MM.1S (cell line): Measurements from ENCODE around the gene CYREN.

Experiments used
- DNase-seq: peaks from one replicate; pipeline ENCODE4 v3.0.0-alpha.2; 2015
- H2AFZ ChIP-seq: fragments of 300-600 bp; sonication (generic); 2 replicates; pipeline ENCODE4 v1.6.0; 2016; ENCODE audit warnings: antibody characterized with exemption, low read length
- H3F3A ChIP-seq: fragments of 300-600 bp; sonication (generic); 2 replicates; pipeline ENCODE4 v1.6.1; 2016; ENCODE audit warnings: mild to moderate bottlenecking, antibody characterized with exemption, low read length, moderate library complexity, mixed read lengths; ENCODE audit not compliant: insufficient read depth
- H3K27ac ChIP-seq: fragments of 300-600 bp; sonication (generic); 2 replicates; pipeline ENCODE4 v1.5.1; 2016; ENCODE audit warnings: mild to moderate bottlenecking, low read length
- H3K27me3 ChIP-seq: fragments of 300-600 bp; sonication (generic); replicated peaks from 2 replicates; pipeline ENCODE4 v1.6.0; 2016; ENCODE audit warnings: low read length; ENCODE audit not compliant: insufficient read depth
- H3K36me3 ChIP-seq: fragments of 300-600 bp; sonication (generic); replicated peaks from 2 replicates; pipeline ENCODE4 v1.6.1; 2016; ENCODE audit warnings: mild to moderate bottlenecking, low read length, mixed read lengths; ENCODE audit not compliant: insufficient read depth
- H3K4me1 ChIP-seq: fragments of 300-600 bp; sonication (generic); 2 replicates; pipeline ENCODE4 v1.6.1; 2016; ENCODE audit warnings: low read length, mixed read lengths
- H3K4me2 ChIP-seq: fragments of 300-600 bp; sonication (generic); 2 replicates; pipeline ENCODE4 v1.6.0; 2016; ENCODE audit warnings: low read depth, low read length
- H3K4me3 ChIP-seq: fragments of 300-600 bp; sonication (generic); 2 replicates; pipeline ENCODE4 v1.5.1; 2016; ENCODE audit warnings: low read length, mixed read lengths
- H3K79me2 ChIP-seq: fragments of 300-600 bp; sonication (generic); 2 replicates; pipeline ENCODE4 v1.6.1; 2016; ENCODE audit warnings: mixed run types, low read length, mixed read lengths
- H3K9ac ChIP-seq: fragments of 300-600 bp; sonication (generic); 2 replicates; pipeline ENCODE4 v1.6.1; 2016; ENCODE audit warnings: low read length, mixed read lengths
- H3K9me2 ChIP-seq: fragments of 300-600 bp; sonication (generic); replicated peaks from 2 replicates; pipeline ENCODE4 v1.6.1; 2016; ENCODE audit warnings: mild to moderate bottlenecking, low read length, mixed read lengths; ENCODE audit not compliant: insufficient read depth
- H3K9me3 ChIP-seq: fragments of 300-600 bp; sonication (generic); replicated peaks from 2 replicates; pipeline ENCODE4 v1.6.1; 2016; ENCODE audit warnings: mild to moderate bottlenecking, low read length, mixed read lengths; ENCODE audit not compliant: insufficient read depth
- H4K20me1 ChIP-seq: fragments of 300-600 bp; sonication (generic); 2 replicates; pipeline ENCODE4 v1.6.1; 2016; ENCODE audit warnings: mild to moderate bottlenecking, low read length, moderate library complexity, mixed read lengths; ENCODE audit not compliant: insufficient read depth
- CTCF ChIP-seq: fragments of 300-600 bp; sonication (generic); IDR thresholded peaks from 2 replicates; pipeline ENCODE4 v1.5.1; 2016; ENCODE audit warnings: antibody characterized with exemption, low read length, mixed read lengths
- EZH2 ChIP-seq: fragments of 300-600 bp; sonication (generic); optimal IDR thresholded peaks from 2 replicates; pipeline ENCODE3; 2017; ENCODE audit warnings: low read depth, mild to moderate bottlenecking, antibody characterized with exemption, low read length, mixed read lengths
- EZH2phosphoT487 ChIP-seq: fragments of 300-600 bp; sonication (generic); IDR thresholded peaks from 2 replicates; pipeline ENCODE4 v1.6.1; 2018; ENCODE audit warnings: antibody characterized with exemption, low read length

Gene CYREN

DNA sequence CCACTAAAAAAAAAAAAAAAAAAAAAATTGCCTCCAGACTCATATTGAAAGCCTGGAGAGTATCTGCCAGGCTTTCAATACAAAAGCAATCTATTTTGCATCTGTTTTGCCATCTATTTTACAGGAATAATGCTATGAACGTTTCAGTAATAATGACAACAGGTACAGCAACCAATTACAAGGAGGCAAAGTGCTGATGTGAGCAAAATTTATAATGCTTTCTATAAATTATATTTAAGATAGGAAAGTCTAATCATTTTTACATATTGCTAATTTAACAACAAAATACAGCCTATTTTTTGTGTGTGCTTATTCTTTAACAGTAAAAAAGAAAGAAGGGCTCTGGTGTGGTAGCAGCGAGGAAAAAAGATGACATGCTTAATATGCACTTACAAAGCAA lies 30.8 kb upstream of the CYREN start:
- Histone ChIP-seq H3K4me1 (no peaks in the 10 kb centered on the region), H3K9ac (no peak overlapping the region), H2AFZ (no peak overlapping the region), H3K4me3 (no peak overlapping the region), H3K4me2 (no peak overlapping the region), H3K9me2 (no peaks in the 10 kb centered on the region), H3F3A (no peaks in the 10 kb centered on the region), H3K79me2 (no peaks in the 10 kb centered on the region), H3K27ac (no peak overlapping the region), H4K20me1 (no peaks in the 10 kb centered on the region), H3K9me3 (no peaks in the 10 kb centered on the region), H3K36me3 (no peaks in the 10 kb centered on the region), H3K27me3 (no peaks in the 10 kb centered on the region)
- DNase-seq = no peak
- TF ChIP-seq EZH2 (no peak), EZH2phosphoT487 (no peak), CTCF (no peak)

DNA sequence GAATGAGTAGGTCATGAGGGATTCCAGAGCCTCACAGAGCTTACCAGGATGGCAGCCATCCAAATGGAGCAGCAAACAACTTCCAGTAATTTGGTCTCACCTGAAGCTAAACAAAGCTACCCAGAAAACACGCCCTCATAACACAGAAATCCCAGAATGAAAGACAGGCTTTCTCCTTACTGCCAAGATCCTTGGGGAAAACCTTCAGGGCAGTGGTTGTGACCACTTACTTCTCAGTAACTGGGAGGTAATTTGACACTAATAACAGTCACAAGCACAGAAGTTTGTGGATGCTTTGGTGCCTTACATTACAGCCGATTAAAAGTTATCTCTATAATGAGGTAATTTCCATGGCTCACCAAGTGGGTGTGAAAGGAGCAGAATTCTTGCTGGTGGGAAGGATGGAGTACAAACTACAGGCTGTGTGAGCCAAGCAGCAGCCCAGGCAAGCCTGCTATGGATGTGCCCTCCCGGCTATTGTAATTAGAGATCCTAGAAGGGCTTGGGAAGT lies 30.4 kb upstream of the CYREN start:
- Histone ChIP-seq H3K9ac (no peak overlapping the region), H2AFZ (no peak overlapping the region)

DNA sequence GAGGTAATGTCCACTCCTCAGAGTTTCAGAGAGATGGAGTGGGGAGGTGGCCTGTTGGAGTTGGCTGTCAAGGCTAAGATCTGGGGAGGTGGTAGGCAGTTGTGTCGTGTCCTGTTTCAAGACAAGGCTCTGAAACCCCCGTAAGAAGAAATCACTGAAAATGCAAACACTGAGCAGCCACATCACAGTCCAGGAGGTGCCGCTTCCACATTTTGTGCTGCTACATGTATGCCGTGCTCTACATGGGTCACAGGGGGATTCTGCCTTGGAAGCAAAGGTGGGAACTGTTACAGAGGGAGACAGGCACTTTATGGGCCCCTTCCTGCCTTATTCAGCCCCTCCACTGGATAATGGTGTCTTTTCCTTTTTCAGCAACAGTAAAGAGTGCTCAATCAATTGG lies 28.9 kb upstream of the CYREN start:
- Histone ChIP-seq H3K9me2 (no peaks in the 10 kb centered on the region), H3F3A (no peaks in the 10 kb centered on the region), H3K79me2 (no peaks in the 10 kb centered on the region), H3K9ac (no peak overlapping the region), H4K20me1 (no peaks in the 10 kb centered on the region), H3K27ac (no peak overlapping the region), H3K4me2 (no peak overlapping the region), H3K4me1 (no peaks in the 10 kb centered on the region), H3K27me3 (no peaks in the 10 kb centered on the region), H3K9me3 (no peaks in the 10 kb centered on the region), H3K4me3 (no peak overlapping the region), H2AFZ (no peak overlapping the region), H3K36me3 (no peaks in the 10 kb centered on the region)
- TF ChIP-seq EZH2phosphoT487 (no peak), EZH2 (no peak)
- DNase-seq = no peak

More for the DNA sequence above, 30.4 kb upstream of the CYREN start:
- H3K9me3 ChIP-seq = no peaks in the 10 kb centered on the region
- H3K79me2 ChIP-seq = no peaks in the 10 kb centered on the region
- H3K27me3 ChIP-seq = no peaks in the 10 kb centered on the region
- H3K27ac ChIP-seq = no peak overlapping the region
- H3K9me2 ChIP-seq = no peaks in the 10 kb centered on the region
- no peaks in the 10 kb centered on the region for H3K36me3 ChIP-seq
- no peak for DNase-seq
- no peak for TF ChIP-seq EZH2
- no peak for TF ChIP-seq EZH2phosphoT487
- TF ChIP-seq CTCF = no peak
- H4K20me1 ChIP-seq = no peaks in the 10 kb centered on the region
- H3K4me1 ChIP-seq = no peaks in the 10 kb centered on the region
- no peaks in the 10 kb centered on the region for H3F3A ChIP-seq
- no peak overlapping the region for H3K4me3 ChIP-seq
- no peak overlapping the region for H3K4me2 ChIP-seq

DNA sequence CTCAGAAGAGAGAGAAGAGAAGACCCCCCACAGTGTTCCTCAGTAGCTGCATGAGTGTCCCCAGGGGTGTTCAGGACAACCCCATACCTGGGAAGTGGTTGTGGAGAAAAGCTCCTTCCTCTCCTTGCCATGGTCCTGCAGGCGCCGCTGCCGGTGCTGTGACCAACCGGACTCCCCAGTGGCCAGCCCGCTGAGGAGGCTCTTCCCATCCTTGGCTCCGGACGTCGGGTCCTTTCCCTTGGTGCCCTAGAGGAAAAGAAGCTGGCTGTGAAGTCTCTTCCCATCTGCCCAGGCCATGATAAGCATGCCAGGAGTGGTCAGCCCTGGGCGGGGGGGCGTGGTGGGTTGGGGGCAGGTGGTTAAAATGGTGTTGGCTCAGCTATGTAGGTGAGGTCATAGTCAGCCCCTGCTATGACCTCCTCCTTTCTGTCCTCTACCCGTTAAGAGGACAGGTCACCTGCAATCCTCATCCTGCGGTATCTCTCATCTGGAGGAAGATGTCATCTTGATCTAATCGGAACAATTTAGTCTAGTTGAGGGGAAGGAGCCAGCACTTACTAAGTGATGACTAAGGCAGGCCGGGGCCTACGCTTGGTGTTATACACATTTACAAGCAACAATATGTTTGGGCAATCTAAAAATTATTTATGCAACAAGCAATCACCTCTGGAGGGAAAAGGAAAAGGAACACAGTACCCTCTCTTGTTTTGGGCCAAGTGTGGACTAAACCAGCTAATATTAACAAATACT lies 27.6 kb upstream of the CYREN start:
- H3K9me3 ChIP-seq = no peaks in the 10 kb centered on the region
- TF ChIP-seq EZH2 (no peak), EZH2phosphoT487 (no peak), CTCF (no peak)
- H2AFZ ChIP-seq = no peak overlapping the region
- no peak overlapping the region for H3K27ac ChIP-seq
- DNase-seq = no peak
- no peaks in the 10 kb centered on the region for H3K4me1 ChIP-seq
- H3K4me2 ChIP-seq = no peak overlapping the region
- H3F3A ChIP-seq = no peaks in the 10 kb centered on the region
- no peak overlapping the region for H3K9ac ChIP-seq
- no peaks in the 10 kb centered on the region for H3K27me3 ChIP-seq
- no peak overlapping the region for H3K4me3 ChIP-seq
- no peaks in the 10 kb centered on the region for H4K20me1 ChIP-seq
- no peaks in the 10 kb centered on the region for H3K36me3 ChIP-seq
- no peaks in the 10 kb centered on the region for H3K9me2 ChIP-seq
- H3K79me2 ChIP-seq = no peaks in the 10 kb centered on the region
